GM19467 (cell line): ENCODE data around the gene MYADML2.

Source experiments
- ATAC-seq: cut with Tn5 transposase; IDR thresholded peaks from one replicate; pipeline ENCODE4 v1.9.1; 2021; ENCODE audit warnings: mild to moderate bottlenecking, moderate library complexity; ENCODE audit not compliant: unreplicated experiment

The MYADML2 gene

GRCh38 chr17:81940538-81941483, 6.2 kb downstream of the MYADML2 start:
- ATAC-seq, result no peak

DNA sequence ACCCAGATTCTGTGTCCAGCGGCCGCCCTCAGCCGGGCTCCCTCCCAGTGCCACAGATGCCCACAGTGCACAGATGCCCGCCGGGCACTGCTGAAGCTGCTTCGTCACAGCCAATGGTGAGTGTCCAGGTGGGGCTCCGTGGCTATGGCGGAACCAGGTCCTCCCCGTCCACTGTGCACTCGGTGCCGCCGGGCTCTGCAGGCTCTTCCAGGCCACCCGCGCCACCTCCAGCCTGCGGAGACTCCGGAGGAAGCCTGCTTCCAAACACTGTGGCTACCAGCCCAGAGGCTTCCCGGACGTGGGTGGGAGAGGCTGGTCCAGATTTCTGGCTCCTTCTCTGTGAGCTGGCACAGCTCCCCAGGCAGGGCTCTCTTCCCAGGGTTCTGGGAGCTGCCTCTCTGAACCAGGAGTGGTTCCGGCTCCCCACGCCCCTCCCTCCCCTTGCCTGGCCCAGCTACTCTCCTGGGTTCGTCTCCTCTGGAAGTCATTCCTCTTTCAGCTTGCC, 7.1 kb downstream of the MYADML2 start:
- no peak for ATAC-seq

- no peak for ATAC-seq
Observed at GRCh38 chr17:81939218-81939617, 7.8 kb downstream of the MYADML2 start.

DNA sequence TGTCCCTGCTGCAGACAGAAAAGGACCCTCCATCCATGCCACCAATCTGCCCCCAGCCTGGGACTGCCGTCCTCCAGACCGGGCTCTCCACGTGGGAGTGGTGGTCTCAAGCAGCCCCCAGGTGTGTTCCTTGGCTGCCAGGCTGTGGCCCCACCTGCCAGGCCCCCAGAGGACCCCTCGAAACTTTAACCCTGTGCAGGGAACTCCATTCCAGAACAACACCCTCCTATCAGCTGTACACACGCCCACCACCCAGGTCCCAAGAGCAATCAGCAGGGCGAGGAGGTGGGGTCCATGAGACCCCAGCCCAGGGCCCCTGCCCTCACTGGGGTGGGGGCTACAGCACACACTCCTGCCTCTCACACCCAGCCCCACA, 11.3 kb downstream of the MYADML2 start:
- ATAC-seq, result no peak

GRCh38 chr17:81934850-81935708, 12.0 kb downstream of the MYADML2 start:
- no peak for ATAC-seq

DNA sequence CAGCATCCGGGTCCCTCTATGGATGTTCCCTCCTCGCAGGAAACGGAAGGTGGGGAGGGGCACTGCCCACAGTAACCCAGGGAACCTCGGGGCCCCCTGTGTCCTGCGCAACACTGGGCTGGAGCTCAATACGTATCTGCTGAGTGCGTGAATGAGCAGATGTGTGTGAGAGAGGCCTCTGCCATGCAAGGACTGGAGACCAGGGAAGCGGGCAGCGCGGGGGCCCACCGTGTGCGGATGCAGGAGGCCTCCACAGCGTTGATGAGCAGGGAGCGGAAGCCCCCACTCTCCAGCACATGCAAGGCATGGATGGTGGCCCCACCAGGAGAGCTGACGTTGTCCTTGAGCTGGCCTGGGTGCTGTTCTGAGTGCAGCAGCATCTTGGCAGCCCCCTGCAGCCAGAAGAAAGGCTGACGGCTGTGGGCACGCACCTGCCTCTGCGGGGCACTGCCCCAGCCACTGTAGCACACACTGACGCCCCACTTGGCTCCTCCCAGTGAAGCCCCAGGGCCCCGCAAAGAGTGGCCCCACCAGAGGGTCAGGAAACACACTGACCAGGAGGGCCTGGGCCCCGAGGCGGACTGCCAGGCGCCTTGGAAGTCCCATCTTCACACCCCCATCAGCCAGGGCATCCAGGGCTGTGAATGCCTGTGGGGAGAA, 12.8 kb downstream of the MYADML2 start:
- ATAC-seq, result no peak

DNA sequence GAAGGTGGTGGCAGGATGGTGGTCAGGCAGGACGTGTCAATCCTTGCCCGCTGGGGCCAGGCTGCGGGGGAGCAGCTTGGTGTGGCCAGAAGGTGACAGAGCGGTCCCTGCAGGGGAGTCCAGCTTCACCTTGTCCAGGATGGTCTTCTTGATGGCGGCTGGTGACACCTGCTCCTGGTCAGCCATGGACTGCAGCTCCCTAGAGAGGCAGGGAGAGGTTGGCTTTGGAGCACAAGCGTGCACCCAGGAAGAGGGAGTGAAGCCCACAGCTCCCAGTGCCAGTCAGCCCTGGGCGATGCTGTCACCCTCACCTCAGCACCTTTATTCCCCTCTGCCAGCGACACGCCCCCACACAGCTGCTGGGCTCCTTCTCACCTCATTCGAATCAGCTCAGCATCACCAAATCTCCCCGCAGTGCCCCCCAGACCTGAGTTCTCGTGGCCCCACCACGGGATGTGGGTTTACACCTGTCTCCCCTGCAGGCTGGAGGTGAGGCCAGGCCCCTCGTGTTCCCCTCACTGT, 13.8 kb downstream of the MYADML2 start:
- no peak for ATAC-seq

- no peak for ATAC-seq
Observed at GRCh38 chr17:81932333-81932983, 14.6 kb downstream of the MYADML2 start.

DNA sequence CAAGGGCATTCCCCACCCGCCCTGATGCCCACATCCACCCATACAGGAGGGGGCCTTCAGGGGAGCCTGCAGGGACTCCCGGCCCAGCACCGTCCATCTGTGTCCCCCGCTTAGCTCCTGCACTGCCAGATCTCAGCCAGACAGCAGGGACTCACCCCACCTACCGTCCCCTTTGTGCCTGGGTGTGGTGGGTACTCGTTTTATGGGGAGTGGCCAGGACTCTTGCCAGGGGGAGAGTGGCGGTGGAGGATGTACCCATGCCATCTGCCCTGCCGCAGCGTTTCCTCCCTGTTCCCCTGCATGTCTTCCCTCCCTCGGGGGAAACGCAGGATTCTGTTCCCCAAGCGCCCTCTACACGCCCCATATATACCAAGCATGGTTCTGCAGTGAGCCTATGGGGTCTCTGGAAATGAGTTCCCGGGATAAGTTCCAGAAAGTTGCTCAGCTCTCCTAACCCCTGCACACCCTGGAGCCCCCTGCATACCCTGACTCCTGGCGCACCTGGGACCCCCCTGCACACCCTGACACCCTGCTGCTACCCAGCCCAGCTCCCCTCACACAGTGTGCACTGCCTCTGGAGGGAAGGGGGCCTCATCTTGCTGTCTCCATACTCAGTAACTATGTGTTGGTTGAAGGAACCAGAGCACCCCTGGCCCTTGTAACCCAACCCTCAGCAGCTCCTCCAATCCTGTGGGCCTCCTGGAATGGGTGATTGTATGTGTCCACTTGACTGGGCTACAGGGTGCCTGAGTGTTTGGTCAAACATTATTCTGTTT, 15.3 kb downstream of the MYADML2 start:
- no peak for ATAC-seq

GRCh38 chr17:81931189-81931556, 15.9 kb downstream of the MYADML2 start:
- no peak for ATAC-seq

GRCh38 chr17:81930142-81931125, 16.6 kb downstream of the MYADML2 start:
- no peak for ATAC-seq

DNA sequence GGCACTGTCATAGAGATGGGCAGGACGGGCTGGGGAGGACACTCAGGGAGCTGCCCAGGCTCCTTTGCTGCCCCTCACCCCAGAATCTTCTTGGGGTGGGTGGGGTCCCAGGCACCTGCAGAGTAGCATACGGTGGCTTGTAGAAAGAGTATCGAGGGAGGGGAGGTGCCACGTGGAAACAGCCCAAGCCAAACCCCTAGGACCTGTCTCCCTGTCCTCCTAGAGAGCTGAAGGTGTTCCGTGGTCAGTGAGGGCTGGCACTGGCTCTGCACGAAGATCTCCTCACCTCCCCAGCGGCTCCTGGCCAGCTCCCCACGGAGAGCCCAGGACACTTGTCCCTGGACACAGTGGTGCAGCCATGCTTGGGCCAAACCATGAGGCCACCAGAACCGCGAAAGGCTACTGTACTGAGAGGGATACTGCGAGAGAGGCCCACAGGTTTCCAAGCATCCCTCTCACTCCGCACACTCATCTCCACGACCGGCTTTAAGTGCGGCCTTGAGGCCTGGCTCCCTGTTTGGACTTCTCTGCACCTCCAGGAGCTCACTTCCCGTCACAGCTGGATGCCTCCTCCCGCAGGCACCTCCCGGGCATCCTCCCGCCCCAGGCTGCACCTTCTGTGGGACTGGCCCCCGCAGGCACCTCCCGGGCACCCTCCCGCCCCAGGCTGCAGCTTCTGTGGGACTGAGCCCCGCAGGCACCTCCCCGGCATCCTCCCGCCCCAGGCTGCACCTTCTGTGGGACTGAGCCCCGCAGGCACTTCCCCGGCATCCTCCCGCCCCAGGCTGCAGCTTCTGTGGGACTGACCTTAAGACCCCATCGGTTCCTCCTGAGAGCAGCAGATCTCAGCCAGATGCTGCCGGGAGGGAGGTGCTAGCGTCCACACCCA, 17.5 kb downstream of the MYADML2 start:
- ATAC-seq, result no peak

GRCh38 chr17:81928544-81929252, 18.3 kb downstream of the MYADML2 start:
- no peak for ATAC-seq

GRCh38 chr17:81927653-81928543, 19.1 kb downstream of the MYADML2 start, which contains the start of gene MAFG:
Gene MAFG, minus strand, starts transcription at chr17:81927735. Its CDS starts 4,550 bp downstream, at chr17:81923185.
- ATAC-seq, result peak; percentile 56

GRCh38 chr17:81927152-81927652, 19.8 kb downstream of the MYADML2 start:
- peak; percentile 11 for ATAC-seq
